Skin of body (tissue), 2 donors: ENCODE measurements around the gene EPHB1. TPM values are rescaled to one million over a fixed set of nuclear protein-coding genes. Genes with fewer than 3 reads are reported as not detected.
A peak's percentile ranks its signal among the peaks of the same experiment; 100 is the strongest.

Source experiments
- DNase-seq: peaks from one replicate; lab custom pipeline; 2025; lab: John Stamatoyannopoulos, UW
- total RNA-seq: library from RNA; depleted of rRNA; stranded (reverse); fragments of >200 nt; gene quantifications from one replicate; pipeline ENCODE4 v1.2.3, GENCODE V29; 2014

EPHB1 gene
- total RNA-seq, 1 donor from 2014 or later = 5.0 TPM

GRCh38 chr3:135239615-135239884 is 444.5 kb downstream of the EPHB1 start:
- no peak for DNase-seq

- DNase-seq = no peak
Measured at GRCh38 chr3:135240426-135240825, 445.4 kb downstream of the EPHB1 start.

DNA sequence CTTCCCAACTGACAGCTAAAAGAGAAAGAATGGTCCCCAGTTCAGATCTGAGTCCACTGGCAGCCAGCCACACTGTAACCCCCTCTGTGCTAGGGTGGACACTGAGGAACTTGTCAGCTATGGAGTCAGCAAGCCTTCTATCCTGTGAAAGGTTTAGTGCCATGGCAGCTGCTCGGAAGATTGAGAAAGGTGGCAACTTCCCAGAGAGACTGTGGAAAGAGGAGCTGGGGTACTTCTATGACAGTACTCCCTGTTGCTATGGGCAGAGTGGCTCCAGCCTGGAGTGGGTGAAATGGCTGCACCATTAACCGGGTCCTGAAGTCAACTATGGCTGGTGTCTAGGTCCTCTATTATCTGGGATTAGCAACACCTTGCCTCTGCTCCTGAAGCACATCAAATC is 447.2 kb downstream of the EPHB1 start:
- DNase-seq = no peak

DNA sequence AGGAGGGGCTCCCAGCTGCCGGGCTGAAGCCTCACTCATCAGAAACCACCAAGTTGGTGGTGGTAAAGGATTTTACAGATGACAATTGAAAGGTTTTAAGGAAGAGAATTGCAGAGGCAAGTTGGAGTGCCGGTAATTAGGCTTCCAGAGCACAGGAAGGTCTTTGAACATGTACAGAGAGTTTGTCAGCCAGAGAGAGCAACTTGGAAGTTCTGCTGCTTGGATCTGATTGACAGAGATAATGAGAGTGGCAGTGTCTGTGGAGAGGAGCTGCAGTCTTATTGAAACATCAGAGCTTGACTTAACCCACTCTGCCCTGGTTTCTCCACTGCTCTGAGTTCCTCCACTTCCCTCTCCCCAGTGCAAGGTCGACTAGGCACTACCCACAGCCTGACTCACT is 448.6 kb downstream of the EPHB1 start:
- DNase-seq = no peak

- DNase-seq = no peak
Measured at GRCh38 chr3:135246027-135246426, 451.0 kb downstream of the EPHB1 start.

DNA sequence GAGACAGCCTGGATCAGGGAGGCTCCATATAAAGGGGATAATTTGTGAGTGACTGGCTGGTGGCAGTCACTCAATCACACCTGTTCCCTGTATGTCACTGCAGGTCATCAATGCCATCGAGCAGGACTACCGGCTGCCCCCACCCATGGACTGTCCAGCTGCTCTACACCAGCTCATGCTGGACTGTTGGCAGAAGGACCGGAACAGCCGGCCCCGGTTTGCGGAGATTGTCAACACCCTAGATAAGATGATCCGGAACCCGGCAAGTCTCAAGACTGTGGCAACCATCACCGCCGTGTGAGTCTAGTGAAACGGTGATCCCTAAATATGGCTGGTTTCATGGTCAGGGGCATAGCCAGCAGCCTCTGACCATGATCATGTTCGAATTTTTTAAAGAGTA is 453.2 kb downstream of the EPHB1 start:
- no peak for DNase-seq

GRCh38 chr3:135249186-135249585 is 454.1 kb downstream of the EPHB1 start:
- no peak for DNase-seq

- DNase-seq = no peak
Measured at GRCh38 chr3:135258916-135259315, 463.9 kb downstream of the EPHB1 start.

DNA sequence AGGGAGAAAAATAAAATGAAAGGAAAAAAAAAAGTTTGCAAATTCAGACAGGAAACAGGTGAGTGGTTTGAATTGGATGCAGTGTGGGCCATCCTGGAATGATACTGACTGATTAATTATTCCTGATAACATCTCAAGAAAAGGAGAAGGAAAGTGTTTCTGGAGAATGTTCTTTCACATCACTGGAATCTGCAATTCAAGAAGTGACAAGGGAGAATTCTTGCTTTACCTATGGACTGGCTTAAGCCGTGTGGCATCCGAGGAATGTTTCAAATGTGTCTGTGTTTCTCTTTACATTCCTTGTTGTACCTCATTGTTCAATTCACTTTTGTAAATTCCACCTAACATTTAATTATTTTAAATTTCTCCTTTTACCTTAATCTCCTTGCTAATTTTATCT is 465.0 kb downstream of the EPHB1 start:
- DNase-seq = no peak

GRCh38 chr3:135261214-135261775 is 466.2 kb downstream of the EPHB1 start:
- DNase-seq = no peak

- DNase-seq = no peak
Measured at GRCh38 chr3:135261916-135262315, 466.9 kb downstream of the EPHB1 start.

DNA sequence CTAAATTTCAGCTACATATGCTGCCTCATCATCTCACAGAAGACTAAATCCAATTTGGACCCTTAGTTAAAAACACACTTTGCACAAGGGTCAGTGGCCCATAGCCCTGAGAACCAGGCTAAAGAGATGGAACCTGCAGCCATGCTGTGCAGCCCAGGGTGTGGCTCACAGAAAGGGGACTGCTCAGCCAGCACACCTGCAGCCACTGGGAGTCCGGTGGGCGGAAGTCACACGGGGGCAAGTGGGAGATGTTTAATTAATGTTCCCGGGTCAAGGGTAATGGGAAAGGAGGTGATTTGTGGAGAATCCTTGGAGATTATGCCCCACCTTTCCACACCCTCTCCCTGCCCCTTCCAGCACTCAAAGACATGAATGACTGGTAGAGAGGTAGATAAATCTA is 467.4 kb downstream of the EPHB1 start:
- no peak for DNase-seq

GRCh38 chr3:135263331-135263730 is 468.3 kb downstream of the EPHB1 start:
- no peak for DNase-seq

DNA sequence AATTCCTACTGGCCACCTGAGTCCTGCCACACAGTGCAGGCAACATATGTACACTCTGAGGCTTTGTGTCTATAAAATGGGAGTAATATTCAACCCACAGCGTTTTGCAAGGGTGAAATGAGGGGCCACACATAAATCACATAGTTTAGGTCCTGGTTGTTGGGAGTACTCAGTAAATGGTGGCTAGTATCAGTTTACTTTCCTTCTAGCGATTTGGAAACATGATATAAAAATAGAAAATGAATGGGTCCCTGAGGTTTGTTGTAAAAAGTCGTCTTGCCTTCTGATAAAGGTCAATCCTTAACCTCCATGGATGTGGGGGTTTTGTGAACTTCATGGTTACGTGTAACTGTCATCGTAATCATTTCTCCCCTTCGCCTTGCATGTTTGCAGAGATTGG is 472.4 kb downstream of the EPHB1 start:
- DNase-seq = no peak

DNA sequence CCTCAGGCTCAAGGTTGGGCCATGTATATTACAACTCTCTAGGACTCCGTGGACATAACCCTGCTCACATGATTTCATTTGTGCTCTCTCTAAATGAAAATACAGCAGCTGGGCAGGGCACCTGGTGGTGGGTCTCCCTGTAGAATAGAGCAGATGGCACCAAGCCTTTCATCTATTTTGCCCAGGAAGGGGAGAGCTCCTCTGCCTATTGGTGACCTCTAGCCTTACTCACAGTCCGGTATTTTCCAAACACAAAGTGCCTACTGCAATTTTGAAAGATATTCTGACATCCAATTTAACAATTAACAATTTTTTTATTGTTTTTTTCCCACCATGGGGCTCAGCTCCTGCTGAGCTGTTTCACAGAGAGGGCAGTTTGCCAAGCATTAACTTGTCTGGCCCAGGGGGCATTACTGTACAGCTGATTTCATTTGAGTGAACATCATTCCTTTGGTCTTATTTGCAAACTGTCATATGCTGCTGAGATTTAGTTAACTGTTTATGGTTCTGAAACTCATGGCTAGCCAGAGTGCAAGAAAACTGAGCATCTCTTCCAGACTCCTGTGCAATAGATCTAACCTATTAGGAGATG is 474.0 kb downstream of the EPHB1 start:
- DNase-seq = peak; percentile 3

DNA sequence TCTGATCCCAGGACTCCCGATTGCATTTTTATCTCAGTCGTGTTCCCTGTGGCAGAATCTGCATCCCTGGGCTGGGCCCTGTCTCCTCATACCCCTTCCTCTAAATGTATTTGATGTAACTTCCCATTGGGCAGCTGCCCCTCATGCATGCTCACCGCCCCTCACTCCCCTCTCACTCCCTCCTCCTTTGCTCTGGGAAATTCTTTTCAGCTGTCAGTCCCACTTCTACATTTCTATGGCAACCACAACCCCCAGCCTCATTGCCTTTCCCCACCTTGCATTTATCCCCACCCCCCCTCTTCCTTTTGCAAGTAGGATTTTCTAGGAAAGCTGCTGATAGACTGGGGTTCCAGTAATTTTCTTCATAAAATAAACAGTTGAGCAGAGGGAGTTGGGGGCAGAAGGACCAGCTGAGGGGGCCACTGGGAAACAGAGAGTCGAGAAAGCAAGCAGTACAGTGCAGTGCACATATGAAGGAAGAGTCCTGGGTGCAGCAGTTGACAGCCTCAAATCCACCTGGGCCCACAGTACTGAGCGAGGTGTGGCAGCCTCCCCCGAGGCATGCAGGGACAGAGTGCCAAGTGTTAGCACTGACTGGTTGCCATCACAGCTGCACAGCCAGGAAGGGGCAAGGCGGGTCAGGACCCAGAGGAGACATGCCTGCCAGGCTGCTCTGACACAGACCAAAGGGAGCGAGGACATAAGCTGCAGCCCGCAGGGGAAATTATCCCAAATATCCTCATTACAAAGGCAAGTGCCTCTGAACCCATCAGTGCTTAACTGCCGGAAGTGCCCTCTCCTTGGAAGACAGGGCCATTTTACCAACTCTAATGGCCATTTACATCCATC is 476.3 kb downstream of the EPHB1 start:
- DNase-seq = no peak

- DNase-seq = no peak
Measured at GRCh38 chr3:135272026-135272669, 477.1 kb downstream of the EPHB1 start.

- DNase-seq = no peak
Measured at GRCh38 chr3:135292162-135292561, 497.1 kb downstream of the EPHB1 start.

DNA sequence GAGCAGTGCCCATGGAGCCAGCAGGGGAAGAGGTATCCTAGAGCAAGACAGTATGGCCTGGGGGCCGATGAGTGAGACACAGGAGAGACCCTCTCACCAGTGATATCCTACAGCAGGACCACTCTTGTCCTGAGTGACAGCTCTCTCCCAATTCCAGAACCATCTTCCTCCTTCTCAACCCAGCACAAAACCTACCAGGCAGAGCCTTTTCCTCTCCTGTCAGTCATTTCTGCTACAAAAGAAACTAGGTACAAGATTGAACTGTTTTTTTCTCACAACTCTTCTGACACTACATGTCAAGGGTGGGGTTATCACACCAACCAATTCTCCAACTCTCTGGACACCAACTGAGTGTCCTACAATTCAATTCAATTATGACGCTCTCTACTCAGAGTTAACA is 506.6 kb downstream of the EPHB1 start:
- DNase-seq = no peak

GRCh38 chr3:135304378-135304777 is 509.3 kb downstream of the EPHB1 start:
- DNase-seq = no peak
